ENCODE measurements around the gene FAM72D. TPM values are rescaled to one million over a fixed set of nuclear protein-coding genes. Genes with fewer than 3 reads are reported as not detected.
"Not testable (repeated sequence)": the region's sequence is repeated elsewhere in the genome, so short reads cannot be mapped to it uniquely, and the experiment has no call there.

The FAM72D gene
- total RNA-seq (under 1 TPM; 0.17 to 0.37 (median 0.24) TPM), polyA plus RNA-seq (0.09 TPM)
- long read RNA-seq, donor 1, result 0 reads
- long read RNA-seq, donor 2, result 0 reads
- long read RNA-seq, donor 3, partial matches to known transcripts, result 0 of 1 reads
- long read RNA-seq, donor 3, other reads (novel, unspliced or antisense), result 1 of 1 reads
- long read RNA-seq, donor 4, result 0 reads

GRCh38 chr1:145095284-145096057 is at the start of gene FAM72D, which contains the start of gene SRGAP2B:
FAM72D (plus strand) TSS chr1:145095974; CDS start chr1:145096848, 874 bp downstream.
SRGAP2B (minus strand) TSS chr1:145095328; CDS start chr1:145092901, 2,427 bp downstream.
- H3K4me1 ChIP-seq (ENCODE audit: control insufficient read depth, insufficient read depth, low read length); intact Hi-C loops (cut with DNase I); H3K27me3 ChIP-seq (ENCODE audit: control insufficient read depth, insufficient read depth); DNase-seq; H3K9me3 ChIP-seq (ENCODE audit: control insufficient read depth, low read length): not testable (repeated sequence)
- H3K4me3 ChIP-seq (ENCODE audit: low read length), result peak within 1 kb of the TSS; percentile 31
- peak within 1 kb of the TSS; percentile 67 for H3K27ac ChIP-seq (ENCODE audit: low read length)
- no CpG with 5 or more reads among the region's 47 CpGs for WGBS
- ATAC-seq, result peak; percentile 91 to 93

GRCh38 chr1:145047553-145047952 is 48.2 kb upstream of the FAM72D start:
- H3K4me1 ChIP-seq (ENCODE audit: control insufficient read depth, insufficient read depth, low read length); H3K27ac ChIP-seq (ENCODE audit: low read length); H3K27me3 ChIP-seq (ENCODE audit: control insufficient read depth, insufficient read depth); H3K4me3 ChIP-seq (ENCODE audit: low read length); ATAC-seq; intact Hi-C loops (cut with DNase I); DNase-seq; H3K9me3 ChIP-seq (ENCODE audit: control insufficient read depth, low read length): not testable (repeated sequence)
- WGBS, result no CpG with 5 or more reads among the region's 1 CpG

GRCh38 chr1:145048181-145048856 is 47.5 kb upstream of the FAM72D start:
- ATAC-seq; intact Hi-C loops (cut with DNase I); H3K27me3 ChIP-seq (ENCODE audit: control insufficient read depth, insufficient read depth); H3K4me3 ChIP-seq (ENCODE audit: low read length); H3K27ac ChIP-seq (ENCODE audit: low read length); H3K4me1 ChIP-seq (ENCODE audit: control insufficient read depth, insufficient read depth, low read length); DNase-seq; H3K9me3 ChIP-seq (ENCODE audit: control insufficient read depth, low read length): not testable (repeated sequence)
- whole genome bisulfite sequencing, result no CpG with 5 or more reads among the region's 6 CpGs

- DNase-seq; intact Hi-C loops (cut with DNase I); H3K27me3 ChIP-seq (ENCODE audit: control insufficient read depth, insufficient read depth); H3K9me3 ChIP-seq (ENCODE audit: control insufficient read depth, low read length); H3K4me1 ChIP-seq (ENCODE audit: control insufficient read depth, insufficient read depth, low read length); H3K4me3 ChIP-seq (ENCODE audit: low read length); H3K27ac ChIP-seq (ENCODE audit: low read length): not testable (repeated sequence)
- no CpG with 5 or more reads among the region's 10 CpGs for WGBS
- ATAC-seq, result peak; percentile 60 to 80
Observed at GRCh38 chr1:145052019-145052776, 43.6 kb upstream of the FAM72D start.

GRCh38 chr1:145053428-145053827 is 42.3 kb upstream of the FAM72D start:
- H3K4me3 ChIP-seq (ENCODE audit: low read length); intact Hi-C loops (cut with DNase I): not testable (repeated sequence)
- no CpG with 5 or more reads among the region's 4 CpGs for WGBS

GRCh38 chr1:145055217-145055760 is 40.5 kb upstream of the FAM72D start:
- intact Hi-C loops (cut with DNase I); H3K4me3 ChIP-seq (ENCODE audit: low read length); H3K9me3 ChIP-seq (ENCODE audit: control insufficient read depth, low read length); H3K27ac ChIP-seq (ENCODE audit: low read length); DNase-seq; H3K27me3 ChIP-seq (ENCODE audit: control insufficient read depth, insufficient read depth); H3K4me1 ChIP-seq (ENCODE audit: control insufficient read depth, insufficient read depth, low read length): not testable (repeated sequence)
- ATAC-seq, result peak; percentile 63 to 72
- WGBS, result no CpG with 5 or more reads among the region's 4 CpGs

More at GRCh38 chr1:145053428-145053827, 42.3 kb upstream of the FAM72D start:
- not testable (repeated sequence) for H3K27me3 ChIP-seq (ENCODE audit: control insufficient read depth, insufficient read depth); ATAC-seq; H3K27ac ChIP-seq (ENCODE audit: low read length); H3K4me1 ChIP-seq (ENCODE audit: control insufficient read depth, insufficient read depth, low read length); H3K9me3 ChIP-seq (ENCODE audit: control insufficient read depth, low read length); DNase-seq

- H3K4me3 ChIP-seq (ENCODE audit: low read length); H3K27me3 ChIP-seq (ENCODE audit: control insufficient read depth, insufficient read depth); ATAC-seq; H3K27ac ChIP-seq (ENCODE audit: low read length); DNase-seq; intact Hi-C loops (cut with DNase I); H3K4me1 ChIP-seq (ENCODE audit: control insufficient read depth, insufficient read depth, low read length); H3K9me3 ChIP-seq (ENCODE audit: control insufficient read depth, low read length): not testable (repeated sequence)
- WGBS, result no CpG with 5 or more reads among the region's 3 CpGs
Observed at GRCh38 chr1:145058184-145058583, 37.6 kb upstream of the FAM72D start.

- WGBS, result 53% methylated on average over 1 of the region's 2 CpGs
- intact Hi-C loops (cut with DNase I), result not testable (repeated sequence)
Observed at GRCh38 chr1:145063285-145063684, 32.5 kb upstream of the FAM72D start.

GRCh38 chr1:145063941-145064648 is 31.7 kb upstream of the FAM72D start:
- intact Hi-C loops (cut with DNase I); H3K4me3 ChIP-seq (ENCODE audit: low read length); H3K27ac ChIP-seq (ENCODE audit: low read length); ATAC-seq; DNase-seq; H3K27me3 ChIP-seq (ENCODE audit: control insufficient read depth, insufficient read depth); H3K9me3 ChIP-seq (ENCODE audit: control insufficient read depth, low read length); H3K4me1 ChIP-seq (ENCODE audit: control insufficient read depth, insufficient read depth, low read length): not testable (repeated sequence)
- no CpG with 5 or more reads among the region's 2 CpGs for WGBS

More at GRCh38 chr1:145063285-145063684, 32.5 kb upstream of the FAM72D start:
- H3K4me3 ChIP-seq (ENCODE audit: low read length); H3K27ac ChIP-seq (ENCODE audit: low read length); ATAC-seq; H3K4me1 ChIP-seq (ENCODE audit: control insufficient read depth, insufficient read depth, low read length); H3K9me3 ChIP-seq (ENCODE audit: control insufficient read depth, low read length); DNase-seq; H3K27me3 ChIP-seq (ENCODE audit: control insufficient read depth, insufficient read depth): not testable (repeated sequence)

Measured in right cardiac atrium (tissue), 5 donors.